H9 (cell line): Measurements from ENCODE around the gene SLC9A9. TPM values are rescaled to one million over a fixed set of nuclear protein-coding genes. Genes with fewer than 3 reads are reported as not detected.

ENCODE experiments used
- DNase-seq: peaks from one replicate; pipeline ENCODE4 v3.0.0-alpha.2; 2017
- H2AFZ ChIP-seq: one replicate; pipeline ENCODE4 v1.6.1; 2013; ENCODE audit warnings: mild to moderate bottlenecking, low read length, control low read depth, moderate library complexity
- H2AK5ac ChIP-seq: 2 replicates; pipeline ENCODE4 v1.6.1; 2013; ENCODE audit warnings: low read length, control low read depth, mixed read lengths; ENCODE audit not compliant: insufficient read length
- H2BK120ac ChIP-seq: one replicate; pipeline ENCODE4 v1.6.1; 2013; ENCODE audit warnings: low read depth, mild to moderate bottlenecking, low read length, control low read depth, inconsistent platforms; ENCODE audit not compliant: poor library complexity, severe bottlenecking
- H2BK12ac ChIP-seq: 2 replicates; pipeline ENCODE4 v1.6.1; 2013; ENCODE audit warnings: low read length, control low read depth, mixed read lengths, low read depth; ENCODE audit not compliant: insufficient read length
- H2BK15ac ChIP-seq: 2 replicates; pipeline ENCODE4 v1.6.1; 2013; ENCODE audit warnings: low read depth, low read length, control low read depth
- H2BK20ac ChIP-seq: one replicate; pipeline ENCODE4 v1.6.1; 2013; ENCODE audit warnings: low read depth, mild to moderate bottlenecking, low read length, control low read depth, inconsistent platforms; ENCODE audit not compliant: poor library complexity, severe bottlenecking
- H2BK5ac ChIP-seq: 2 replicates; pipeline ENCODE4 v1.6.1; 2013; ENCODE audit warnings: low read length, control low read depth, mixed read lengths; ENCODE audit not compliant: insufficient read length
- H3K14ac ChIP-seq: 2 replicates; pipeline ENCODE4 v1.6.1; 2013; ENCODE audit warnings: low read length, control low read depth; ENCODE audit not compliant: insufficient read depth
- H3K18ac ChIP-seq: 2 replicates; pipeline ENCODE4 v1.6.1; 2013; ENCODE audit warnings: low read depth, mild to moderate bottlenecking, mixed read lengths, low read length, control low read depth; ENCODE audit not compliant: insufficient read length
- H3K23ac ChIP-seq: 2 replicates; pipeline ENCODE4 v1.6.1; 2013; ENCODE audit warnings: low read length, control low read depth, mixed read lengths, low read depth; ENCODE audit not compliant: insufficient read length
- H3K23me2 ChIP-seq: 2 replicates; pipeline ENCODE4 v1.6.1; 2013; ENCODE audit warnings: low read depth, mild to moderate bottlenecking, mixed read lengths, low read length, control low read depth; ENCODE audit not compliant: insufficient read length, poor library complexity, severe bottlenecking
- H3K27ac ChIP-seq: 2 replicates; pipeline ENCODE4 v1.5.1; 2013; ENCODE audit warnings: low read length, control low read depth, mixed read lengths, low read depth; ENCODE audit not compliant: insufficient read length
- H3K27me3 ChIP-seq: 2 replicates; pipeline ENCODE4 v1.6.1; 2013; ENCODE audit warnings: low read length, control low read depth, inconsistent platforms; ENCODE audit not compliant: insufficient read depth
- H3K4ac ChIP-seq: 2 replicates; pipeline ENCODE4 v1.6.1; 2013; ENCODE audit warnings: low read depth, mild to moderate bottlenecking, control low read depth, inconsistent platforms, low read length, moderate library complexity
- H3K4me1 ChIP-seq: 2 replicates; pipeline ENCODE4 v1.6.1; 2013; ENCODE audit warnings: low read length, control low read depth, inconsistent platforms; ENCODE audit not compliant: insufficient read depth
- H3K4me2 ChIP-seq: 2 replicates; pipeline ENCODE4 v1.6.1; 2013; ENCODE audit warnings: low read length, control low read depth, mixed read lengths; ENCODE audit not compliant: insufficient read length, insufficient read depth
- H3K56ac ChIP-seq: 2 replicates; pipeline ENCODE4 v1.6.1; 2013; ENCODE audit warnings: low read depth, mild to moderate bottlenecking, mixed read lengths, low read length, control low read depth; ENCODE audit not compliant: insufficient read length
- H3K79me1 ChIP-seq: 2 replicates; pipeline ENCODE4 v1.6.1; 2013; ENCODE audit warnings: low read depth, mild to moderate bottlenecking, moderate library complexity, low read length, control low read depth, inconsistent platforms; ENCODE audit not compliant: insufficient read depth, poor library complexity, severe bottlenecking
- H3K79me2 ChIP-seq: 2 replicates; pipeline ENCODE4 v1.6.1; 2013; ENCODE audit warnings: low read length, control low read depth, inconsistent platforms; ENCODE audit not compliant: insufficient read depth
- H3K9ac ChIP-seq: 2 replicates; pipeline ENCODE4 v1.6.1; 2013; ENCODE audit warnings: low read length, control low read depth, mixed read lengths; ENCODE audit not compliant: insufficient read length; ENCODE audit errors: extremely low read depth
- H3K9me3 ChIP-seq: one replicate; pipeline ENCODE4 v1.6.1; 2013; ENCODE audit warnings: low read depth, low read length, inconsistent platforms; ENCODE audit not compliant: control insufficient read depth
- H3T11ph ChIP-seq: one replicate; pipeline ENCODE4 v1.6.1; 2013; ENCODE audit warnings: mild to moderate bottlenecking, low read length, control low read depth, inconsistent platforms
- H4K20me1 ChIP-seq: one replicate; pipeline ENCODE4 v1.6.1; 2013; ENCODE audit not compliant: control insufficient read depth, insufficient read length, insufficient read depth
- H4K5ac ChIP-seq: 2 replicates; pipeline ENCODE4 v1.6.1; 2013; ENCODE audit warnings: low read depth, mild to moderate bottlenecking, mixed read lengths, low read length, control low read depth; ENCODE audit not compliant: insufficient read length
- H4K8ac ChIP-seq: replicated peaks from 2 replicates; pipeline ENCODE4 v1.6.1; 2013; ENCODE audit warnings: low read length, control low read depth, mixed read lengths, low read depth; ENCODE audit not compliant: insufficient read length
- H4K91ac ChIP-seq: 2 replicates; pipeline ENCODE4 v1.6.1; 2013; ENCODE audit warnings: low read depth, mild to moderate bottlenecking, moderate library complexity, mixed read lengths, low read length, control low read depth; ENCODE audit not compliant: insufficient read length
- H3K27ac Mint-ChIP-seq, 3 experiments: 2 replicates in 2 of 3; 3 replicates in 1 of 3; pipeline ENCODE4 v1.8.0; 2020 to 2021; ENCODE audit warnings: mixed read lengths in 3 of 3, mild to moderate bottlenecking in 1 of 3, moderate library complexity in 1 of 3
- H3K27me3 Mint-ChIP-seq: 2 replicates; pipeline ENCODE4 v1.8.0; 2021; ENCODE audit warnings: low read depth, mild to moderate bottlenecking, moderate library complexity, mixed read lengths
- H3K36me3 Mint-ChIP-seq, 3 experiments: 2 replicates in 2 of 3; 3 replicates in 1 of 3; pipeline ENCODE4 v1.8.0; 2020 to 2021; ENCODE audit warnings: low read depth in 3 of 3, mixed read lengths in 3 of 3; ENCODE audit not compliant: insufficient read depth in 1 of 3
- H3K4me1 Mint-ChIP-seq, 2 experiments: 2 replicates each; pipeline ENCODE4 v1.8.0; 2020; ENCODE audit warnings: mixed read lengths in 2 of 2
- H3K4me3 Mint-ChIP-seq, 2 experiments: 2 replicates in 1 of 2; 3 replicates in 1 of 2; pipeline ENCODE4 v1.8.0; 2020 to 2021; ENCODE audit warnings: mild to moderate bottlenecking in 2 of 2, mixed read lengths in 2 of 2, moderate library complexity in 1 of 2
- H3K9me3 Mint-ChIP-seq, 2 experiments: 2 replicates in 1 of 2; 3 replicates in 1 of 2; pipeline ENCODE4 v1.8.0; 2020; ENCODE audit warnings: mild to moderate bottlenecking in 2 of 2, mixed read lengths in 2 of 2, moderate library complexity in 1 of 2
- WGBS: extraction: QIAGEN DNeasy Blood & Tissue Kit; methylation state at CpG from one replicate; pipeline ENCODE4 v1.1.7; 2013; ENCODE audit warnings: missing lambda C conversion rate, low lambda C conversion rate, mixed read lengths; ENCODE audit not compliant: insufficient read length; ENCODE audit errors: extremely low coverage; 5-methylcytosine and 5-hydroxymethylcytosine counted together
- total RNA-seq: library from RNA; stranded (reverse); gene quantifications from 2 replicates; pipeline ENCODE4 v1.2.1, GENCODE V29; 2021
- TF ChIP-seq, protein P1 (sequence below): fragments of 200-600 bp; sonication (generic); conservative IDR thresholded peaks from 3 replicates; pipeline ENCODE4 v1.8.0; 2021; ENCODE audit warnings: antibody characterized with exemption, mild to moderate bottlenecking

Gene SLC9A9
- total RNA-seq, 1 experiment from 2014 or later, result 0.35 TPM

DNA sequence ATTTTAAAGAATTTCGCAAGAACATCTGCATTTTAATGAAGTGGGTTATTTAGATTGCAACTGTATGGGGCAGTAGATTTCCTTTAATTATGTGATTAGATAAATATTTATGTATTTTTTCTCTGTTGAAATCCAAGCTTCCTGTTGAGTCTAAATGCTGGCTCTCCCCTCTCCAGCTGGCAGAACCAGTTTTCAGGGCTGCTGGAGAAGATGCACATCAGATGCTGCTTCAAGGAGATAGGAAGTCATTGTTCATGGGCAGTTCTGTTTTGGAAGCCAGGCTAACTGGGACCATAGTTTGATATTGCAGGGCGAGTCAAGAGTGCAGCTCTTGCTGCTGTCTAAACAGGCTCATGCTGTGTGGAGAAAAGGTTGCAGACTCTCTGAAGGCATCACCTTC lies 97.4 kb downstream of the SLC9A9 start:
- Mint-ChIP-seq H3K27ac (no peak overlapping the region), H3K4me3 (no peak overlapping the region), H3K9me3 (no peaks in the 10 kb centered on the region), H3K4me1 (peaks cover 3 to 5% of the 10 kb centered on the region in 2 experiments; a peak in 2 of 4 replicates), H3K36me3 (no peaks in the 10 kb centered on the region), H3K27me3 (0 out of 2 replicates have a peak, but pooled peaks cover 1% of the 10 kb centered on the region)
- TF ChIP-seq, protein P1, sequence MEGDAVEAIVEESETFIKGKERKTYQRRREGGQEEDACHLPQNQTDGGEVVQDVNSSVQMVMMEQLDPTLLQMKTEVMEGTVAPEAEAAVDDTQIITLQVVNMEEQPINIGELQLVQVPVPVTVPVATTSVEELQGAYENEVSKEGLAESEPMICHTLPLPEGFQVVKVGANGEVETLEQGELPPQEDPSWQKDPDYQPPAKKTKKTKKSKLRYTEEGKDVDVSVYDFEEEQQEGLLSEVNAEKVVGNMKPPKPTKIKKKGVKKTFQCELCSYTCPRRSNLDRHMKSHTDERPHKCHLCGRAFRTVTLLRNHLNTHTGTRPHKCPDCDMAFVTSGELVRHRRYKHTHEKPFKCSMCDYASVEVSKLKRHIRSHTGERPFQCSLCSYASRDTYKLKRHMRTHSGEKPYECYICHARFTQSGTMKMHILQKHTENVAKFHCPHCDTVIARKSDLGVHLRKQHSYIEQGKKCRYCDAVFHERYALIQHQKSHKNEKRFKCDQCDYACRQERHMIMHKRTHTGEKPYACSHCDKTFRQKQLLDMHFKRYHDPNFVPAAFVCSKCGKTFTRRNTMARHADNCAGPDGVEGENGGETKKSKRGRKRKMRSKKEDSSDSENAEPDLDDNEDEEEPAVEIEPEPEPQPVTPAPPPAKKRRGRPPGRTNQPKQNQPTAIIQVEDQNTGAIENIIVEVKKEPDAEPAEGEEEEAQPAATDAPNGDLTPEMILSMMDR, result no peak
- H2BK120ac ChIP-seq, result no peak overlapping the region
- H3K18ac ChIP-seq, result no peak overlapping the region
- H2AFZ ChIP-seq, result no peak overlapping the region
- H3K23ac ChIP-seq, result no peak overlapping the region
- no peaks in the 10 kb centered on the region for H3K79me1 ChIP-seq
- H2BK5ac ChIP-seq, result no peak overlapping the region
- no peak overlapping the region for H3K9ac ChIP-seq
- no peak overlapping the region for H2BK15ac ChIP-seq
- no peak overlapping the region for H3K27ac ChIP-seq
- no peak overlapping the region for H4K5ac ChIP-seq
- H2BK20ac ChIP-seq, result no peak overlapping the region
- H4K8ac ChIP-seq, result no peak overlapping the region
- H4K91ac ChIP-seq, result no peak overlapping the region
- no peak overlapping the region for H3K14ac ChIP-seq
- no peaks in the 10 kb centered on the region for H3K9me3 ChIP-seq
- no peak overlapping the region for H3T11ph ChIP-seq
- no peaks in the 10 kb centered on the region for H3K27me3 ChIP-seq
- H2AK5ac ChIP-seq, result no peak overlapping the region
- H3K79me2 ChIP-seq, result no peaks in the 10 kb centered on the region
- H3K23me2 ChIP-seq, result no peaks in the 10 kb centered on the region
- no peaks in the 10 kb centered on the region for H4K20me1 ChIP-seq
- no peak for DNase-seq
- H3K4me1 ChIP-seq, result no peaks in the 10 kb centered on the region
- H3K4me2 ChIP-seq, result no peak overlapping the region
- WGBS, result no CpG with 5 or more reads among the region's 2 CpGs
- no peak overlapping the region for H3K4ac ChIP-seq
- no peak overlapping the region for H2BK12ac ChIP-seq
- H3K56ac ChIP-seq, result no peak overlapping the region
